DOHH2 (cell line): ENCODE data around the gene ST7.

Experiments
- H3F3A ChIP-seq: fragments of 200-600 bp; sonication (generic), shearing (Covaris generic); 2 replicates; pipeline ENCODE4 v1.6.0; 2016; ENCODE audit warnings: antibody characterized with exemption, mild to moderate bottlenecking; ENCODE audit not compliant: control insufficient read depth, insufficient read depth
- H3K27ac ChIP-seq: fragments of 200-600 bp; sonication (generic); 2 replicates; pipeline ENCODE4 v1.5.1; 2014; ENCODE audit warnings: low read depth, mild to moderate bottlenecking, low read length, moderate library complexity
- H3K27me3 ChIP-seq: fragments of 200-600 bp; sonication (generic); 2 replicates; pipeline ENCODE4 v1.6.1; 2014; ENCODE audit warnings: mild to moderate bottlenecking, low read length, mixed read lengths; ENCODE audit not compliant: control insufficient read depth
- H3K36me3 ChIP-seq: fragments of 200-600 bp; sonication (generic); 2 replicates; pipeline ENCODE4 v1.6.1; 2014; ENCODE audit warnings: mild to moderate bottlenecking, low read length, moderate library complexity, mixed read lengths; ENCODE audit not compliant: control insufficient read depth
- H3K4me1 ChIP-seq: fragments of 200-600 bp; sonication (generic); 2 replicates; pipeline ENCODE4 v1.6.1; 2014; ENCODE audit warnings: mild to moderate bottlenecking, low read length, mixed read lengths; ENCODE audit not compliant: control insufficient read depth
- H3K4me2 ChIP-seq: fragments of 200-600 bp; sonication (generic); 2 replicates; pipeline ENCODE4 v1.6.0; 2014; ENCODE audit warnings: mild to moderate bottlenecking, low read length, moderate library complexity
- H3K4me3 ChIP-seq: fragments of 200-600 bp; sonication (generic); 2 replicates; pipeline ENCODE4 v1.5.1; 2014; ENCODE audit warnings: mild to moderate bottlenecking, low read length, mixed read lengths
- H3K79me2 ChIP-seq: fragments of 200-600 bp; sonication (generic); 2 replicates; pipeline ENCODE4 v1.6.1; 2014; ENCODE audit warnings: mild to moderate bottlenecking, low read length, mixed read lengths; ENCODE audit not compliant: control insufficient read depth
- H3K9me2 ChIP-seq: fragments of 200-600 bp; sonication (generic); replicated peaks from 2 replicates; pipeline ENCODE4 v1.6.1; 2014; ENCODE audit warnings: mild to moderate bottlenecking, low read length, mixed read lengths; ENCODE audit not compliant: control insufficient read depth
- H3K9me3 ChIP-seq: fragments of 200-600 bp; sonication (generic); 2 replicates; pipeline ENCODE4 v1.6.1; 2014; ENCODE audit warnings: antibody characterized with exemption, low read length, mixed read lengths; ENCODE audit not compliant: control insufficient read depth, insufficient read depth
- H4K20me1 ChIP-seq: fragments of 200-600 bp; sonication (generic); 2 replicates; pipeline ENCODE4 v1.6.0; 2014; ENCODE audit warnings: low read depth, mild to moderate bottlenecking, antibody characterized with exemption, low read length, moderate library complexity; ENCODE audit not compliant: control insufficient read depth, insufficient read depth
- EZH2phosphoT487 ChIP-seq: fragments of 200-600 bp; sonication (generic); IDR thresholded peaks from 2 replicates; pipeline ENCODE4 v1.6.1; 2017; ENCODE audit warnings: borderline replicate concordance, mild to moderate bottlenecking, antibody characterized with exemption, low read length, moderate library complexity, mixed read lengths
- TF ChIP-seq, protein P1 (sequence below): fragments of 200-600 bp; sonication (generic); IDR thresholded peaks from one replicate; pipeline ENCODE4 v1.5.1; 2014; ENCODE audit warnings: antibody characterized with exemption, mild to moderate bottlenecking, low read depth, low read length; ENCODE audit not compliant: poor library complexity, severe bottlenecking

The ST7 gene

DNA sequence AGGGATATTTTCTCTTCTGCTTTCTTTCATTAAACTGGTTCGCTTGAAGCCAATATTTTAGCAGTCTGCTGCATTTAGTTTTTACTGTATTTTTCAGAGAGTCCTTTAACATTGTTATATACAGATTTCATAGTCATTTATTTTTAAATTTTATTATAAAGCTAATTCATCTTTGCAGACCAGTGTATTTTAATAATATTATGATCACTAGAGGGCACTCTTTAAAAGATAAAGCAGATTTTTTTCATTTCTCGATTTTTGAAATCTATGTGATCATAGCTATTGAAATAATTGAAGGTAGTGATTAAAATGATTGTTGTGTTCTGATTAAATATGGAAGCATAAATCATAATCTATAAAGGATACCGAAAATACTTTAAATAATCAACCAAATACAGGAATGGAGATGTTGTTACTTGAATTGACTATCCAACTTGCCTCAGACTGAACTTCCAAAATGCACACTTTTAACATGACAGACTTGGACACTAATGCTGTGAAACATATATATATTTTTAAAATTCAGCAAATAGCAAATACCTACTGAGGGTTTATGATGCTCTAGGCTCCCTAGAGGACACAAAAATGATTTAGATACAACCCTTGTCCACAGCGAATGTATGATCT is 35.2 kb downstream of the ST7 start:
- Histone ChIP-seq H3K9me3 (no peaks in the 10 kb centered on the region), H3K27ac (no peak overlapping the region), H3K4me1 (no peaks in the 10 kb centered on the region), H3K36me3 (no peaks in the 10 kb centered on the region), H3K27me3 (no peaks in the 10 kb centered on the region), H3K79me2 (no peaks in the 10 kb centered on the region), H3K4me2 (no peak overlapping the region), H3K4me3 (no peak overlapping the region), H3K9me2 (no peaks in the 10 kb centered on the region), H3F3A (no peaks in the 10 kb centered on the region), H4K20me1 (no peaks in the 10 kb centered on the region)
- TF ChIP-seq, protein P1, sequence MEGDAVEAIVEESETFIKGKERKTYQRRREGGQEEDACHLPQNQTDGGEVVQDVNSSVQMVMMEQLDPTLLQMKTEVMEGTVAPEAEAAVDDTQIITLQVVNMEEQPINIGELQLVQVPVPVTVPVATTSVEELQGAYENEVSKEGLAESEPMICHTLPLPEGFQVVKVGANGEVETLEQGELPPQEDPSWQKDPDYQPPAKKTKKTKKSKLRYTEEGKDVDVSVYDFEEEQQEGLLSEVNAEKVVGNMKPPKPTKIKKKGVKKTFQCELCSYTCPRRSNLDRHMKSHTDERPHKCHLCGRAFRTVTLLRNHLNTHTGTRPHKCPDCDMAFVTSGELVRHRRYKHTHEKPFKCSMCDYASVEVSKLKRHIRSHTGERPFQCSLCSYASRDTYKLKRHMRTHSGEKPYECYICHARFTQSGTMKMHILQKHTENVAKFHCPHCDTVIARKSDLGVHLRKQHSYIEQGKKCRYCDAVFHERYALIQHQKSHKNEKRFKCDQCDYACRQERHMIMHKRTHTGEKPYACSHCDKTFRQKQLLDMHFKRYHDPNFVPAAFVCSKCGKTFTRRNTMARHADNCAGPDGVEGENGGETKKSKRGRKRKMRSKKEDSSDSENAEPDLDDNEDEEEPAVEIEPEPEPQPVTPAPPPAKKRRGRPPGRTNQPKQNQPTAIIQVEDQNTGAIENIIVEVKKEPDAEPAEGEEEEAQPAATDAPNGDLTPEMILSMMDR: peak; percentile 44
- no peak for TF ChIP-seq EZH2phosphoT487

DNA sequence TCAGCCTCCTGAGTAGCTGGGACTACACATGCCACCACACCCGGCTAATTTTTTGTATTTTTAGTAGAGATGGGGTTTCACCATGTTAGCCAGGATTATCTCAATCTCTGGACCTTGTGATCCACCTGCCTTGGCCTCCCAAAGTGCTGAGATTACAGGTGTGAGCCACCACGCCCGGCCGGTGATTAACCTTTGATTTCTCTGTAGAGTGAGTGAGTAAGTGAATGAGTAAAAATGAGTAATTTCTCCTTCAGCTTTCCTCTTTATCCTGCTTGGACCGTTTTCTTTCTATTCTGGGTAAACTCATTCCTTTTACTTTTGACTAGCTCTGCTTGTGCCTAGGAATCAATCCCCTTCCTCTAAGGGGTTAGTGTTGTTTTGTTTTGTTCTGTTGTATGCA is 36.8 kb downstream of the ST7 start:
- no peak overlapping the region for H3K4me2 ChIP-seq

DNA sequence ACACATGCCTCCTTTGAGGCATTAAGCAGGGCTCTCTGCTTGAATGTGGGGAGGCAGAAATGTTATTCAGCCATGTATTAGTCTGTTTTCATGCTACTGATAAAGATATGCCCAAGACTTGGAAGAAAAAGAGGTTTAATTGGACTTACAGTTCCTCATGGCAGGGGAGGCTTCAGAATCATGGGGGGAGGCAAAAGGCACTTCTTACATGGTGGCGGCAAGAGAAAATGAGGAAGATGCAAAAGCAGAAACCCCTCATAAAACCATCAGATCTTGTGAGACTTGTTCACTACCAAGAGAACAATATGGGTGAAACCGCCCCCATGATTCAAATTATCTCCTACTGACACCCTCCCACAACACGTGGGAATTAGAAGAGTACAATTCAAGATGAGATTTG is 37.9 kb downstream of the ST7 start:
- Histone ChIP-seq H3K9me3 (no peaks in the 10 kb centered on the region), H3K27ac (no peak overlapping the region), H3K36me3 (no peaks in the 10 kb centered on the region), H3K4me2 (no peak overlapping the region), H3K4me3 (no peak overlapping the region), H3K4me1 (no peaks in the 10 kb centered on the region), H4K20me1 (no peaks in the 10 kb centered on the region), H3K27me3 (no peaks in the 10 kb centered on the region), H3F3A (no peaks in the 10 kb centered on the region), H3K9me2 (no peaks in the 10 kb centered on the region), H3K79me2 (no peaks in the 10 kb centered on the region)
- no peak for TF ChIP-seq EZH2phosphoT487
- TF ChIP-seq, protein P1: no peak

More for the DNA sequence above, 36.8 kb downstream of the ST7 start:
- Histone ChIP-seq H3K4me3 (no peak overlapping the region), H3K79me2 (no peaks in the 10 kb centered on the region), H3F3A (no peaks in the 10 kb centered on the region), H4K20me1 (no peaks in the 10 kb centered on the region), H3K36me3 (no peaks in the 10 kb centered on the region), H3K4me1 (no peaks in the 10 kb centered on the region), H3K9me2 (no peaks in the 10 kb centered on the region), H3K27me3 (no peaks in the 10 kb centered on the region), H3K27ac (no peak overlapping the region), H3K9me3 (no peaks in the 10 kb centered on the region)
- TF ChIP-seq, protein P1: no peak
- TF ChIP-seq EZH2phosphoT487: no peak
